ENCODE measurements around the gene OST4.

The OST4 gene

GRCh38 chr2:27023740-27024139, 47.7 kb downstream of the OST4 start:
- DNase-seq, result no peak

DNA sequence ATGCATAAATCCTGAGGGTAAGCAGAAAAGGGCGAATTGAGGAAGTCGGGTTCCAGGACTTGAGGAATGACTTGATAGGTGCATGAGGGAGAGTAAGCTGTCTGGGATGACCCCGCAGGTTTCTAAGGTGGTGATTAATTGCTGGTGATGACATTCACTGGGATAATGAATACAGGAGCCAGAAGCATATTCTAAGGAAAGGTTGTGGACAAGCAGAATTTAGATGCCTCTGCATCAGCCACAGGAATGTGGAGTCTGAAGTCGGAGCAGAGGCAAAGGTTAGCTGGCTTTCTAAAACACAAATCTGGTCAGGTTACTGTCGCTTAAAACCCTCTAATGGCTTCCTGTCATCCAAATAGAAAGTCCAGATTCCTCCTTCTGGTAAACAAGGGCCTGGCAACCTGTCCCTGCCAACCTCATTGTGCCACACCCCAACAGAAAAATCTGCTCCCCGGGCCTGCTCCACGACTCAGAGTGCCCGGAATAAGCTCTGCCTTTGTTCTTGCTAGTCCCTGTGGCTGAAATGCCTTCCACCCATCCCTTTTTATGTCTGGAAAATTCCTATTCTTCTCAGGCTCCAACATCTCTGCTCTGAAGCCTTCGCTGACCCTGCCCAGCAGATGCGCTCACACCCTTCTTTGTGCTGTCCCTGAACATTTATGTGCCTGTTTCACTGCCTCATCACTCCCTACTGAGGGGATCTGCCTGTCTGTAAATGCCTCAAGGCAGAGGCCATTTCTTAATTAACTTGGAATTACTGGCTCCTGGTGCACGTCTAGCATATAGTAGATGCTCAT, 50.0 kb downstream of the OST4 start:
- DNase-seq, result no peak

Data from CD4-positive, alpha-beta T cell treated with Interferon gamma for 1 hour (primary cell).